IPS-NIHi7 (cell line): Measurements from ENCODE around the gene HDAC4.

ENCODE experiments used
- DNase-seq: peaks from one replicate; pipeline ENCODE4 v3.0.0; 2012; ENCODE audit warnings: mixed read lengths; ENCODE audit errors: extremely low spot score

HDAC4 gene

GRCh38 chr2:239327536-239328350, 73.1 kb downstream of the HDAC4 start:
- no peak for DNase-seq

- DNase-seq: no peak
Measured at GRCh38 chr2:239326831-239327535, 73.8 kb downstream of the HDAC4 start.

GRCh38 chr2:239324456-239324855, 76.4 kb downstream of the HDAC4 start:
- DNase-seq: no peak

- DNase-seq: no peak
Measured at GRCh38 chr2:239323447-239323846, 77.4 kb downstream of the HDAC4 start.

- no peak for DNase-seq
Measured at GRCh38 chr2:239322416-239323086, 78.3 kb downstream of the HDAC4 start.

- DNase-seq: no peak
Measured at GRCh38 chr2:239321596-239322415, 79.0 kb downstream of the HDAC4 start.

- no peak for DNase-seq
Measured at GRCh38 chr2:239318790-239319661, 81.8 kb downstream of the HDAC4 start.

GRCh38 chr2:239318151-239318611, 82.6 kb downstream of the HDAC4 start:
- DNase-seq: no peak

GRCh38 chr2:239316562-239317465, 84.0 kb downstream of the HDAC4 start:
- no peak for DNase-seq

GRCh38 chr2:239315308-239315707, 85.5 kb downstream of the HDAC4 start:
- DNase-seq: no peak

- DNase-seq: no peak
Measured at GRCh38 chr2:239313776-239314175, 87.0 kb downstream of the HDAC4 start.

GRCh38 chr2:239312741-239313667, 87.8 kb downstream of the HDAC4 start:
- DNase-seq: no peak

GRCh38 chr2:239312081-239312511, 88.7 kb downstream of the HDAC4 start:
- DNase-seq: no peak

GRCh38 chr2:239311132-239312040, 89.4 kb downstream of the HDAC4 start:
- no peak for DNase-seq

GRCh38 chr2:239310401-239311061, 90.3 kb downstream of the HDAC4 start:
- no peak for DNase-seq

GRCh38 chr2:239309398-239310245, 91.2 kb downstream of the HDAC4 start:
- no peak for DNase-seq
